H9 (cell line): ENCODE results near the gene SH3BP2. TPM values are rescaled to one million over a fixed set of nuclear protein-coding genes. Genes with fewer than 3 reads are reported as not detected.

ENCODE experiments used
- DNase-seq: peaks from one replicate; pipeline ENCODE4 v3.0.0-alpha.2; 2017
- H2AFZ ChIP-seq: one replicate; pipeline ENCODE4 v1.6.1; 2013; ENCODE audit warnings: mild to moderate bottlenecking, low read length, control low read depth, moderate library complexity
- H2AK5ac ChIP-seq: 2 replicates; pipeline ENCODE4 v1.6.1; 2013; ENCODE audit warnings: low read length, control low read depth, mixed read lengths; ENCODE audit not compliant: insufficient read length
- H2BK120ac ChIP-seq: one replicate; pipeline ENCODE4 v1.6.1; 2013; ENCODE audit warnings: low read depth, mild to moderate bottlenecking, low read length, control low read depth, inconsistent platforms; ENCODE audit not compliant: poor library complexity, severe bottlenecking
- H2BK12ac ChIP-seq: 2 replicates; pipeline ENCODE4 v1.6.1; 2013; ENCODE audit warnings: low read length, control low read depth, mixed read lengths, low read depth; ENCODE audit not compliant: insufficient read length
- H2BK15ac ChIP-seq: 2 replicates; pipeline ENCODE4 v1.6.1; 2013; ENCODE audit warnings: low read depth, low read length, control low read depth
- H2BK20ac ChIP-seq: one replicate; pipeline ENCODE4 v1.6.1; 2013; ENCODE audit warnings: low read depth, mild to moderate bottlenecking, low read length, control low read depth, inconsistent platforms; ENCODE audit not compliant: poor library complexity, severe bottlenecking
- H2BK5ac ChIP-seq: 2 replicates; pipeline ENCODE4 v1.6.1; 2013; ENCODE audit warnings: low read length, control low read depth, mixed read lengths; ENCODE audit not compliant: insufficient read length
- H3K14ac ChIP-seq: 2 replicates; pipeline ENCODE4 v1.6.1; 2013; ENCODE audit warnings: low read length, control low read depth; ENCODE audit not compliant: insufficient read depth
- H3K18ac ChIP-seq: 2 replicates; pipeline ENCODE4 v1.6.1; 2013; ENCODE audit warnings: low read depth, mild to moderate bottlenecking, mixed read lengths, low read length, control low read depth; ENCODE audit not compliant: insufficient read length
- H3K23ac ChIP-seq: 2 replicates; pipeline ENCODE4 v1.6.1; 2013; ENCODE audit warnings: low read length, control low read depth, mixed read lengths, low read depth; ENCODE audit not compliant: insufficient read length
- H3K23me2 ChIP-seq: 2 replicates; pipeline ENCODE4 v1.6.1; 2013; ENCODE audit warnings: low read depth, mild to moderate bottlenecking, mixed read lengths, low read length, control low read depth; ENCODE audit not compliant: insufficient read length, poor library complexity, severe bottlenecking
- H3K27ac ChIP-seq: 2 replicates; pipeline ENCODE4 v1.5.1; 2013; ENCODE audit warnings: low read length, control low read depth, mixed read lengths, low read depth; ENCODE audit not compliant: insufficient read length
- H3K27me3 ChIP-seq: 2 replicates; pipeline ENCODE4 v1.6.1; 2013; ENCODE audit warnings: low read length, control low read depth, inconsistent platforms; ENCODE audit not compliant: insufficient read depth
- H3K4ac ChIP-seq: 2 replicates; pipeline ENCODE4 v1.6.1; 2013; ENCODE audit warnings: low read depth, mild to moderate bottlenecking, control low read depth, inconsistent platforms, low read length, moderate library complexity
- H3K4me1 ChIP-seq: 2 replicates; pipeline ENCODE4 v1.6.1; 2013; ENCODE audit warnings: low read length, control low read depth, inconsistent platforms; ENCODE audit not compliant: insufficient read depth
- H3K4me2 ChIP-seq: 2 replicates; pipeline ENCODE4 v1.6.1; 2013; ENCODE audit warnings: low read length, control low read depth, mixed read lengths; ENCODE audit not compliant: insufficient read length, insufficient read depth
- H3K56ac ChIP-seq: 2 replicates; pipeline ENCODE4 v1.6.1; 2013; ENCODE audit warnings: low read depth, mild to moderate bottlenecking, mixed read lengths, low read length, control low read depth; ENCODE audit not compliant: insufficient read length
- H3K79me1 ChIP-seq: 2 replicates; pipeline ENCODE4 v1.6.1; 2013; ENCODE audit warnings: low read depth, mild to moderate bottlenecking, moderate library complexity, low read length, control low read depth, inconsistent platforms; ENCODE audit not compliant: insufficient read depth, poor library complexity, severe bottlenecking
- H3K79me2 ChIP-seq: 2 replicates; pipeline ENCODE4 v1.6.1; 2013; ENCODE audit warnings: low read length, control low read depth, inconsistent platforms; ENCODE audit not compliant: insufficient read depth
- H3K9ac ChIP-seq: 2 replicates; pipeline ENCODE4 v1.6.1; 2013; ENCODE audit warnings: low read length, control low read depth, mixed read lengths; ENCODE audit not compliant: insufficient read length; ENCODE audit errors: extremely low read depth
- H3K9me3 ChIP-seq: one replicate; pipeline ENCODE4 v1.6.1; 2013; ENCODE audit warnings: low read depth, low read length, inconsistent platforms; ENCODE audit not compliant: control insufficient read depth
- H3T11ph ChIP-seq: one replicate; pipeline ENCODE4 v1.6.1; 2013; ENCODE audit warnings: mild to moderate bottlenecking, low read length, control low read depth, inconsistent platforms
- H4K20me1 ChIP-seq: one replicate; pipeline ENCODE4 v1.6.1; 2013; ENCODE audit not compliant: control insufficient read depth, insufficient read length, insufficient read depth
- H4K5ac ChIP-seq: 2 replicates; pipeline ENCODE4 v1.6.1; 2013; ENCODE audit warnings: low read depth, mild to moderate bottlenecking, mixed read lengths, low read length, control low read depth; ENCODE audit not compliant: insufficient read length
- H4K8ac ChIP-seq: replicated peaks from 2 replicates; pipeline ENCODE4 v1.6.1; 2013; ENCODE audit warnings: low read length, control low read depth, mixed read lengths, low read depth; ENCODE audit not compliant: insufficient read length
- H4K91ac ChIP-seq: 2 replicates; pipeline ENCODE4 v1.6.1; 2013; ENCODE audit warnings: low read depth, mild to moderate bottlenecking, moderate library complexity, mixed read lengths, low read length, control low read depth; ENCODE audit not compliant: insufficient read length
- H3K27ac Mint-ChIP-seq, 3 experiments: 2 replicates in 2 of 3; 3 replicates in 1 of 3; pipeline ENCODE4 v1.8.0; 2020 to 2021; ENCODE audit warnings: mixed read lengths in 3 of 3, mild to moderate bottlenecking in 1 of 3, moderate library complexity in 1 of 3
- H3K27me3 Mint-ChIP-seq: 2 replicates; pipeline ENCODE4 v1.8.0; 2021; ENCODE audit warnings: low read depth, mild to moderate bottlenecking, moderate library complexity, mixed read lengths
- H3K36me3 Mint-ChIP-seq, 3 experiments: 2 replicates in 2 of 3; 3 replicates in 1 of 3; pipeline ENCODE4 v1.8.0; 2020 to 2021; ENCODE audit warnings: low read depth in 3 of 3, mixed read lengths in 3 of 3; ENCODE audit not compliant: insufficient read depth in 1 of 3
- H3K4me1 Mint-ChIP-seq, 2 experiments: 2 replicates each; pipeline ENCODE4 v1.8.0; 2020; ENCODE audit warnings: mixed read lengths in 2 of 2
- H3K4me3 Mint-ChIP-seq, 2 experiments: 2 replicates in 1 of 2; 3 replicates in 1 of 2; pipeline ENCODE4 v1.8.0; 2020 to 2021; ENCODE audit warnings: mild to moderate bottlenecking in 2 of 2, mixed read lengths in 2 of 2, moderate library complexity in 1 of 2
- H3K9me3 Mint-ChIP-seq, 2 experiments: 2 replicates in 1 of 2; 3 replicates in 1 of 2; pipeline ENCODE4 v1.8.0; 2020; ENCODE audit warnings: mild to moderate bottlenecking in 2 of 2, mixed read lengths in 2 of 2, moderate library complexity in 1 of 2
- CTCF ChIP-seq: fragments of 200-600 bp; sonication (generic); conservative IDR thresholded peaks from 3 replicates; pipeline ENCODE4 v1.8.0; 2021; ENCODE audit warnings: antibody characterized with exemption, mild to moderate bottlenecking
- WGBS: extraction: QIAGEN DNeasy Blood & Tissue Kit; methylation state at CpG from one replicate; pipeline ENCODE4 v1.1.7; 2013; ENCODE audit warnings: missing lambda C conversion rate, low lambda C conversion rate, mixed read lengths; ENCODE audit not compliant: insufficient read length; ENCODE audit errors: extremely low coverage; 5-methylcytosine and 5-hydroxymethylcytosine counted together
- total RNA-seq: library from RNA; stranded (reverse); gene quantifications from 2 replicates; pipeline ENCODE4 v1.2.1, GENCODE V29; 2021

The SH3BP2 gene
- total RNA-seq, 1 experiment from 2014 or later: 37.6 TPM

- no peak overlapping the region for H2AK5ac ChIP-seq
- TF ChIP-seq CTCF: no peak
- H2BK5ac ChIP-seq: no peak overlapping the region
- H3K23ac ChIP-seq: no peak overlapping the region
- H4K8ac ChIP-seq: no peak overlapping the region
- H3K27ac ChIP-seq: no peak overlapping the region
- H2BK20ac ChIP-seq: no peak overlapping the region
- no peaks in the 10 kb centered on the region for H3K9me3 ChIP-seq
- H2BK15ac ChIP-seq: no peak overlapping the region
- peaks cover 2 to 3% of the 10 kb centered on the region in 2 experiments; a peak in 2 of 5 replicates for H3K9me3 Mint-ChIP-seq
- peaks cover 18 to 20% of the 10 kb centered on the region in 2 experiments for H3K4me1 Mint-ChIP-seq
- no peak overlapping the region for H4K91ac ChIP-seq
- H3K4ac ChIP-seq: no peak overlapping the region
- H4K5ac ChIP-seq: no peak overlapping the region
- no CpG with 5 or more reads among the region's 13 CpGs for WGBS
- H3K79me2 ChIP-seq: no peaks in the 10 kb centered on the region
- H3T11ph ChIP-seq: no peak overlapping the region
- no peak overlapping the region for H3K9ac ChIP-seq
- no peak for DNase-seq
- no peak overlapping the region for H3K14ac ChIP-seq
- H2BK12ac ChIP-seq: no peak overlapping the region
- peaks cover 17 to 32% (median 22%) of the 10 kb centered on the region in 3 experiments for H3K36me3 Mint-ChIP-seq
- no peak overlapping the region for H3K18ac ChIP-seq
- H2BK120ac ChIP-seq: no peak overlapping the region
- H4K20me1 ChIP-seq: no peaks in the 10 kb centered on the region
- peaks cover 10% of the 10 kb centered on the region for H3K27me3 Mint-ChIP-seq
- no peak overlapping the region for H3K4me2 ChIP-seq
- H3K56ac ChIP-seq: no peak overlapping the region
- no peaks in the 10 kb centered on the region for H3K4me1 ChIP-seq
- H2AFZ ChIP-seq: no peak overlapping the region
- H3K4me3 Mint-ChIP-seq: peak overlapping the region in 1 of 2 experiments; percentile 42; a peak in 2 of 5 replicates
- peaks cover 7% of the 10 kb centered on the region for H3K23me2 ChIP-seq
- no peaks in the 10 kb centered on the region for H3K27me3 ChIP-seq
- H3K27ac Mint-ChIP-seq: peak overlapping the region in 2 of 3 experiments; percentile 39 to 58; a peak in 2 of 7 replicates
- no peaks in the 10 kb centered on the region for H3K79me1 ChIP-seq
These were observed 27.5 kb downstream of the SH3BP2 start for GRCh38 chr4:2820216-2820982.
